ENCODE results near the gene CALHM1. TPM values are rescaled to one million over a fixed set of nuclear protein-coding genes. Genes with fewer than 3 reads are reported as not detected.

CALHM1 gene
- total and polyA plus RNA-seq, 2 of the 8 experiments (the other 6 are each of a cell fraction or from before 2014, with no cell fraction given), result 0.29 to 0.34 TPM

DNA sequence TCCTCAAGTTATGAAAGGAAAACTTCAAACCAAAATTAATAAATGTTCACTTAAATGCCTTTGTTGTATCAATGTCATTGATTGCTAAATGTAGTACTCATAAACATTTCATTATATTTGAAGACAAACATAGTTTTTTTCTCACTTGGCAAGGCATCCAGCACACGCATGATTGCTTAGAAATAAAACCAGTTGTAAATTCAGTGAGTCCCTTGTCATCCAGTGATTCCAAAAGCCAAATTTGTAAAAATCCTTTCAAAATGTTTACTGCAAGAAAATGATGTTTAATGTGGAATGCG, 28.7 kb upstream of the CALHM1 start:
- TF ChIP-seq SIX5 (IDR thresholded peaks at IDR 0.05; ENCODE audit: low read depth, low read length) (no peak), GTF2F1 (IDR thresholded peaks at IDR 0.05; ENCODE audit: borderline replicate concordance, low read depth, low read length) (no peak), SAP30 (IDR thresholded peaks at IDR 0.05; ENCODE audit: insufficient read depth, insufficient replicate concordance, low read length) (no peak), KDM1A (IDR thresholded peaks at IDR 0.05; ENCODE audit: borderline replicate concordance, low read length) (no peak), USF2 (IDR thresholded peaks at IDR 0.05; ENCODE audit: low read length) (no peak), CEBPB (IDR thresholded peaks at IDR 0.05; ENCODE audit: low read depth, low read length) (no peak), EZH2 (IDR thresholded peaks at IDR 0.05; ENCODE audit: low read depth, low read length, severe bottlenecking) (no peak), POLR2AphosphoS5 (IDR thresholded peaks at IDR 0.05; ENCODE audit: low read depth, low read length) (no peak), SP1 (IDR thresholded peaks at IDR 0.05; ENCODE audit: low read depth, low read length) (no peak)
- TF ChIP-seq, protein P1, sequence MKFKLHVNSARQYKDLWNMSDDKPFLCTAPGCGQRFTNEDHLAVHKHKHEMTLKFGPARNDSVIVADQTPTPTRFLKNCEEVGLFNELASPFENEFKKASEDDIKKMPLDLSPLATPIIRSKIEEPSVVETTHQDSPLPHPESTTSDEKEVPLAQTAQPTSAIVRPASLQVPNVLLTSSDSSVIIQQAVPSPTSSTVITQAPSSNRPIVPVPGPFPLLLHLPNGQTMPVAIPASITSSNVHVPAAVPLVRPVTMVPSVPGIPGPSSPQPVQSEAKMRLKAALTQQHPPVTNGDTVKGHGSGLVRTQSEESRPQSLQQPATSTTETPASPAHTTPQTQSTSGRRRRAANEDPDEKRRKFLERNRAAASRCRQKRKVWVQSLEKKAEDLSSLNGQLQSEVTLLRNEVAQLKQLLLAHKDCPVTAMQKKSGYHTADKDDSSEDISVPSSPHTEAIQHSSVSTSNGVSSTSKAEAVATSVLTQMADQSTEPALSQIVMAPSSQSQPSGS (IDR thresholded peaks at IDR 0.05; ENCODE audit: low read length), result no peak
- Histone ChIP-seq H3K27me3 (replicated peaks in 1 of 4; ENCODE audit: control insufficient read depth in 3 of 4, extremely low read depth in 1 of 4, insufficient read depth in 3 of 4, low read length in 3 of 4) (peaks cover 0 to 3% (median 2%) of the 10 kb centered on the region in 4 experiments; a peak in 4 of 7 replicates), H3K4me1 (replicated peaks in 1 of 4; ENCODE audit: control insufficient read depth in 3 of 4, insufficient read depth in 4 of 4, low read length in 3 of 4) (no peaks in the 10 kb centered on the region; a peak in 2 of 7 replicates), H4K5ac (ENCODE audit: insufficient read length, low read depth, low read length) (no peak overlapping the region), H3K79me2 (ENCODE audit: control insufficient read depth in 1 of 2, insufficient read depth in 2 of 2, low read length in 2 of 2) (no peaks in the 10 kb centered on the region), H3K9ac (replicated peaks in 1 of 4; ENCODE audit: extremely low read depth in 1 of 4, low read depth in 3 of 4, low read length in 3 of 4) (no peak overlapping the region), H2BK20ac (ENCODE audit: low read length) (no peak overlapping the region), H4K91ac (replicated peaks; ENCODE audit: insufficient read length, low read length) (no peak overlapping the region), H3K4me2 (ENCODE audit: insufficient read depth in 1 of 2, low read depth in 2 of 2, low read length in 2 of 2) (no peak overlapping the region), H2AFZ (ENCODE audit: low read length) (no peak overlapping the region), H3K79me1 (ENCODE audit: low read depth, low read length) (no peaks in the 10 kb centered on the region), H3K4ac (replicated peaks; ENCODE audit: insufficient read length, low read depth, low read length) (no peak overlapping the region), H3K23ac (ENCODE audit: insufficient read length) (no peak overlapping the region), H4K20me1 (replicated peaks in 1 of 2; ENCODE audit: control insufficient read depth in 1 of 2, insufficient read depth in 2 of 2, low read length in 2 of 2) (no peaks in the 10 kb centered on the region), H3K23me2 (ENCODE audit: low read depth, low read length) (peaks cover 1% of the 10 kb centered on the region; the same call in 1 of the 2 replicates), H3K18ac (ENCODE audit: extremely low read depth, low read length) (no peak overlapping the region), H2BK120ac (replicated peaks; ENCODE audit: low read depth, low read length) (no peak overlapping the region), H3K56ac (replicated peaks; ENCODE audit: insufficient read length, low read depth, low read length) (no peak overlapping the region), H3K36me3 (ENCODE audit: control insufficient read depth in 2 of 4, insufficient read depth in 4 of 4, low read length in 3 of 4) (no peaks in the 10 kb centered on the region), H4K8ac (ENCODE audit: extremely low read depth, insufficient read depth, low read length) (no peak overlapping the region), H2BK5ac (ENCODE audit: low read depth, low read length) (no peak overlapping the region), H3K14ac (ENCODE audit: insufficient read length) (no peak overlapping the region), H3K27ac (ENCODE audit: low read depth, low read length) (no peak overlapping the region), H3K9me3 (ENCODE audit: insufficient read depth in 2 of 2, low read depth in 1 of 2, low read length in 1 of 2) (no peaks in the 10 kb centered on the region), H3K4me3 (ENCODE audit: extremely low read depth in 1 of 4, insufficient read depth in 2 of 4, low read depth in 3 of 4, low read length in 4 of 4) (no peak overlapping the region), H2BK12ac (ENCODE audit: low read depth, low read length) (no peak overlapping the region), H2AK5ac (ENCODE audit: low read depth, low read length) (no peak overlapping the region), H2BK15ac (ENCODE audit: low read length) (no peak overlapping the region)
- ChIA-PET CTCF (ENCODE audit: partially characterized antibody) (interaction anchor here (0.7 to 5.1 kb wide), 3 partner anchors 14 to 657 kb away, joined by 3 to 71 read pairs (median 39); partner anchors contain the start of gene CALHM1), POLR2A (ENCODE audit: partially characterized antibody) (interaction anchor here (3.0 kb wide), 1 partner anchor 11 kb away, joined by 11 read pairs; no protein-coding TSS in a partner anchor)
- FAIRE-seq (no peak), DNase-seq (ENCODE audit: low read depth in 1 of 2, low spot score in 2 of 2) (no peak)
- WGBS, 2 experiments (ENCODE audit: extremely low coverage in 1 of 2, insufficient coverage in 1 of 2, insufficient read length in 1 of 2, insufficient replicate concordance in 2 of 2, low coverage in 1 of 2, low lambda C conversion rate in 2 of 2, missing lambda C conversion rate in 1 of 2), result 75% methylated on average over 2 of the region's 2 CpGs; no CpG with 5 or more reads in 1 of the 2 experiments

Measured in H1 (cell line).